HG03025 (cell line): ENCODE results near the gene FNTB.
A peak's percentile ranks its signal among the peaks of the same experiment; 100 is the strongest.

Experiments
- ATAC-seq: cut with Tn5 transposase; IDR thresholded peaks from one replicate; pipeline ENCODE4 v1.9.1; 2021; ENCODE audit warnings: mild to moderate bottlenecking, moderate library complexity; ENCODE audit not compliant: unreplicated experiment, low FRiP score

The FNTB gene

DNA sequence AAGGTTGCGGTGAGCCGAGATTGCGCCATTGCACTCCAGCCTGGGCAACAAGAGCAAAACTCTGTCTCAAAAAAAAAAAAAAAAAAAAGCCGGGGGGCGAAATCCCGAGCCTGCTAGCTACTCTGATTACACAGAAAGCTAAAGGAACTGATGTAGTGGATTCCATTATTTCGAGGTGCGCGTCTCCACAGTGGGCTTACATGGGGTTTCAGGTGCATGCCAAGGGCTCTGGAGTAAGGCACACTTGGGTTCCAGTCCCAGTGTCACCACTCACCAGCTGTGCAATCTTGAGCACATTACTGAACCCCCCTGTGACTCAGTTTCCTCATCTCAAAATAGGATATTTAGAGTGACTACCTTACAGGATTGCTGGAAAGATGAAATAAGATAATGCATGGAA lies 12.9 kb upstream of the FNTB start:
- no peak for ATAC-seq

DNA sequence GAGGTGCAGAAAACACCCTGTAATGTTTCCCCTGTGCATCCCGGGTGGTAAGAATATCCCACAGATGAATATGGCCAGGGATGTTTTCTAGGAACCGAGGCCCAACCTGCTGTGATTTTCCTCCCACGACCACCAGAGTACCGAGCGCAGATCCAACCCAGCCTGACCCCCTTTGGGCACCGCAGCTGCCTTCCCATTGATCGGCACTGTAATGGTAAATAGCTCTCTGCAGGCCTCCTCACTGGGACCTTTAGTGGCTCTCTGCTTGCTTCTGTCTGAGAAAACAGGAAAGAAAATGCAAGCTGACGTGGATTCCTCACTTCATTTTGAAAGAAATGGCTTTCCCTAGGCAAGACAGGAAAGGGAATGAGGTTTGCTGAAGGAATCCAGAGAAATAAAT lies 12.1 kb upstream of the FNTB start:
- ATAC-seq = no peak

- no peak for ATAC-seq
Observed at GRCh38 chr14:64979336-64980074, 7.2 kb upstream of the FNTB start.

DNA sequence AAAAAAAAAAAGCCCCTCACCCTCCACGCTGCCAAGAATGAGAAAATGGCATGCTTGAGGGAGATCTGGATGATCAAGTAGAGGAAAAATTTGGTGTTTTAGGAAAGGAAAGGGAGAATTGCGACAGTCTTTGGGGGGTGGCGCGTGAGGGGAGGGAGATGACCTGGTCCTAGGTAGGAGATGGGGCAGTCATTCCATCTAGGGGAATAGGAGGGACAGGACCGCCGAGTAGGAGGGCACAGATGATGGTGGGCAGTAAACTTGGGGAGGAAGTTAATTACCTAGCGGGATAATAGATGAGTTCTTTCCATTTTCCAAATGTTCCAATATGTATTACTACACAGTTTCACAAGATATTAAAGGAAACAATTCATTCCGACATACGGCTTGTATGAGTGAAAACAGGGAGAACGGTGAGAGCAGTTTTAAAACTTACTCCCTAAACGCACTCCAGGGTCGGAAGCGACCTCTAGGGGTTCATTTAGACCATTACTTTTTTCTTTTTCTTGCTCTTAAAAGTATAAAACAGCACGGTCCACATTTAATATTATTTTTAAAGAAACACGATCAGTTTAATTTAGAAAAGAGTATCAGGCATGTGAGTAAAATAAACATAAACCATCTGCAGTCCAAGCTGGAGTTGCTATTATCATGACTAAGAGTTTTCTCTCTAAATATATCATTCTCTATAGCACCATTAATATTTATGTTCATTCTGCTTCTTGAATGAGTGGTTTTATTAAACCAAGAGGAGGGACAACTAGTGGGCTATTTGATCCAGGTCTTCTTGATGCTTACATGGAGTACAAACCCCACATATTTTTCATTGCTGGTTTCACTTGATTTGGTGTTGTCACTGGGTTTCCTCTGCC lies 3.0 kb upstream of the FNTB start:
- no peak for ATAC-seq

DNA sequence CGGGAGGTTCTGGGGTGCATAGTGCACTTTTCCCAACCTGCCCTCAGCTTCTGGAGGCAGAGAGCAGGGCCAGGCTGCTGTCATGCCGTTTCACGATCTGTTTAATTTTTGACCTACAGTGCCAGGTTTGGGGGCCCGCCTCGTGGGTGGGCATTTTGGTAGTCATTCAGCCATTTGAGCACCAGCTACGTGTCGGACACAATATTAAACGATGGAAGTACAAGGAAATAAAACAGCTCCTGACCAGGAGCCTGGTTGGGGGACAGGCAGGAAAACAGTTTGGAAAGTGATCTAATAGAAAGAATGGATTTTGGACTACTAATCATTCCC lies 708 bp downstream of the FNTB start:
- peak; percentile 2 for ATAC-seq

- ATAC-seq = no peak
Observed at GRCh38 chr14:64990296-64990695, 3.6 kb downstream of the FNTB start.

DNA sequence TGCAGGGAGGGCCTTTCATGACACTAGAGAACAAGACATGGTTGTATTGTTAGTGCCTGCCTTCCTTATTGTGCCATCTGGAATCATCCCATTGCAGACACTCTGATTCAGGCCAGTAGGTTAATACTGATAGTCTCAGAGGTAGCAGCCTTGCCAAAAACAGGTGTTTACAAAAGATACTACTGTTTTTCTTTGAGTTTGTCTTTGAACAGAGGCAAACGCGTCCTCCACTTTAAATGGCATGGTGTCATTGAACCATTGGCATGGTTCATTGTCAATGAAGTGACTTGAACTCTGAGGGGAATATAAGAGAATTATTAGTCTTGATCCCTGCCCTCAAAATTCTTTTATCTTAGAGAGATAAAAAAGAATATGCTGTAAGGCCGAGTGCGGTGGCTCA lies 4.2 kb downstream of the FNTB start:
- no peak for ATAC-seq

GRCh38 chr14:64992328-64992885 lies 5.7 kb downstream of the FNTB start:
- ATAC-seq = no peak

- no peak for ATAC-seq
Observed at GRCh38 chr14:64993266-64993930, 6.7 kb downstream of the FNTB start.

- no peak for ATAC-seq
Observed at GRCh38 chr14:64994540-64994939, 7.8 kb downstream of the FNTB start.

DNA sequence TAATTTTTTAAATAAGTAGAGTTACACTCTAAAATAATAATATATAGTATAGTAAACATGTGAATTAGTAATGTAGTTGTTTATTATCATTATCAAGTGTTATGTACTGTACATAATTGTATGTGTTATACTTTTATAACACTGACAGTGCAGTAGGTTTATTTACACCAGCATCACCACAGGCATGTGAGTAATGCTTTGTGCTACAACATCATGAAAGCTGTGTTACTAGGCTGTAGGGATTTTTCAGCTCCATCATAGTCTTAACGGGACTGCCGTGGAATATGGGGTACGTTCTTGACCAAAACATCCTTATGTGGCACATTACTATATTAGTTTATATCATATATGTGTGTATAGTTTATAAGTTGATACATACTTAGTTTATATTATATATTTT lies 8.6 kb downstream of the FNTB start:
- no peak for ATAC-seq

DNA sequence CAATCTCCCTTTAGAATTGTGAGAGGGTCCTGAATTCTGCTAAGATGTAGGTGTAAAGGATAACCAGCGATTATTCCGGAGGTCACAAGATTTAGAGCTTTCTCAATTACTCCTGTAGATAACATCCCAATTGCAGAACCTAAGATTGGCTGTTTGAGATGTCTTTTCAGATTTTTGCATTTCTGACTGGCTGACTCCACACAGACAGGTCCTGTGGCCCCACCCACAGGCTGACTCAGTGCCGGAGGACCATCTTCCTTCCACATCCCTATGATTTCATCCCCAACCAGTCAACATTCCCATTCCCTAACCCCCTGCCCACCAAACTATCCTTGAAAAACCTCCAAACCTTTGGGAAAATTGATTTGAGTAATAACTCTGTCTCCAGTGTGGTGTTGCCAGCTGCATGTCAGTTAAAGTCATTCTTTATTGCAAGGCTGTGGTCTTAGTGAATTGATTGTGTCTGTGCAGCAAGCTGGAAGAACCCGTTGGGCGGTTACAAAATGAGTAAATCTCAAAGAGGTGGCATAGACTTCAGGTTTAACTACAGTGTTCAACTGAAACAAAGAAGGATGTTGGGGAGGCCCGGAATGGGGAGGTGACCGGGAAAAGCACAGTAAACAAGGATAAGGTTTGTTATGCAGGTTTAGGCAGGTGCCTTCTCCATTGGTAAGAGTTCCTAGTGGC lies 10.6 kb downstream of the FNTB start:
- ATAC-seq = no peak

GRCh38 chr14:64998455-64998931 lies 11.8 kb downstream of the FNTB start:
- ATAC-seq = no peak

DNA sequence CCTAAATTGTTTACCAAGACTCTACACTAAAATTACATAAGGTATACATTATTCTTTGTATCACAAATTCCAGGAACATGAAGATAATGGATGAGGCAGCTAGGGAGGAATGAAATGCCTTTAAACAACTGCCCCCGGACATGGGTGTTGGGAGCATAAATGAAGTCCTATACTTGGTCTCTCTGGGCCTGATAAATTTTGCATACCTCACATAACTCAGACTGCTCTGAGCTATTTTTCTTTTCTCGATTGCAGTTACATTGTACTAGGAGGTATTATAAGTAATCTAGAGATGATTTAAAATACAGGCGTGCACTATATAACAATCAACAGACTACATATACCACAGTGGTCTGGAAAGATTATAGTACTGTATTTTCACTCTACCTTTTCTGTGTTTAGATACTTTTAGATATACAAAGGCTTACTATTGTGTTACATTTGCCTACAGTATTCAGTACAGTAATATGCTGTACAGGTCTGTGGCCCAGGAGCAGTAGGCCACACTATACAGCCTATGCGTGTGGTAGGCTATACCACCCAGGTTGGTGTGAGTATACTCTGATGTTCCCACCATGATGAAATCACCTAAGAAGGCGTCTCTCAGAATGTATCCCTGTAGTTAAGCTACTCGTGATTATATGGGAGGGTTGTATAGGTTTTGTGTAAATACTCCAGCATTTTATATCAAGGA lies 14.3 kb downstream of the FNTB start:
- ATAC-seq = no peak

DNA sequence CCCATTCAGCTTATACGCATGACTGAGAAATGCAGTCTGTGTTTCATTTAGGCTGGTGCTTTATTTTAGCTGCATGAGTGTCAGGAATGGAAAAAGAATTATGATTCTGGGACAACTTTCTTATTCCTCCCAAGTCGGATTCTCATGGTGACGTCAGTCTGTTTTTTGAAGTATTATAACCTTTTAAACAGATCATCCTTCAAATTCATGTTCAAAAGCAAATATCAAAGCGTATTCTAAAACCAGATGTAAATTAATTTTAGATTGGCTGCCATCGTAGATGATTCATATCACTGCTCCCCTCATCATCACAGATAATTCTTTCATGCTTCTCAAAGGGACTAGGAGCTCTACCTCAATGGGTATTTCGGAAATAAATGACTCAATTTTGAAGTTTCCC lies 15.0 kb downstream of the FNTB start:
- no peak for ATAC-seq

GRCh38 chr14:65002586-65003210 lies 16.0 kb downstream of the FNTB start:
- ATAC-seq = no peak

DNA sequence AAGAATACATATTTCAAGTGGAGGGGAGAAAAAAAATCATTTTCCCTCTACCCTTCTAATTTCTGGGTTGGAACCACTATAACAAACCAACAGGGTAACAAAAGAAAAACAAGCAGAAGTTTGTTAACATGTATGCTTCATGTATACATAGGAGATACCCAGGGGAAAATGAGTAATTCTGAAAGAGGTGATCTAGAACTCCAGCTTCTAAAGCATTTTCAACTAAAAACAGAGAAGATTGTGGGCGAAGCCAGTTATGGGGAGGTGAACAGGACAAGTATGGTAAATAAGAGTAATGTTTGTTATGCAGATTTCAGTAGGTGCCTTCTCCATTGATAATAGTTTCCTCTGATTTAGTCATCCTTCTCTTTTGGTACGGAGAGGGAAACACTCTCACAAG lies 16.7 kb downstream of the FNTB start:
- ATAC-seq = no peak

GRCh38 chr14:65006261-65006721 lies 19.6 kb downstream of the FNTB start:
- no peak for ATAC-seq

DNA sequence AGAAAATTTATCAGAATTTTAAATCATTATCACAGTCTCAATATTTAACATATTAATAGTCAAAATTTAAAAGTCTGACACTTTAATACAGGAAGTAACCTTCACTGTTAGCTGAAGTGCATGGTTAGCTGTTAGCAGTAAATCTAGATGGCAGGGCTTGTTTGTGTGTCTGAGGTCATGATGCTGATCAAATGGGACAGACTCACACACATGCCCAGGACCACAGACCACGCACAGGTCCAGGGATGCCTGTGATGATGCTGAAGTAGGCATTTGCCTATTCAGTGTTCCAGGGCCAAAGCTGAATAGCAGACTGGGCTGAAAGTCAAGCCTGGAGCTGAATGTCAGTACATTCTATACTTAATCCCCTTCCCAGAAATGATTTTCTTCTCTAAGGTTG lies 20.5 kb downstream of the FNTB start:
- ATAC-seq = no peak
